NCI-H345 treated with DMSO at 0.1 percent for 48 hours (cell line): Measurements from ENCODE around the gene NTN3.
A peak's percentile ranks its signal among the peaks of the same experiment; 100 is the strongest.

ENCODE experiments used
- DNase-seq: peaks from one replicate; lab custom pipeline; 2025; ENCODE audit not compliant: unreplicated experiment; lab: John Stamatoyannopoulos, UW

The NTN3 gene

GRCh38 chr16:2495041-2495440, 23.9 kb downstream of the NTN3 start:
- DNase-seq = no peak

GRCh38 chr16:2496223-2497115, 25.4 kb downstream of the NTN3 start:
- DNase-seq = no peak

DNA sequence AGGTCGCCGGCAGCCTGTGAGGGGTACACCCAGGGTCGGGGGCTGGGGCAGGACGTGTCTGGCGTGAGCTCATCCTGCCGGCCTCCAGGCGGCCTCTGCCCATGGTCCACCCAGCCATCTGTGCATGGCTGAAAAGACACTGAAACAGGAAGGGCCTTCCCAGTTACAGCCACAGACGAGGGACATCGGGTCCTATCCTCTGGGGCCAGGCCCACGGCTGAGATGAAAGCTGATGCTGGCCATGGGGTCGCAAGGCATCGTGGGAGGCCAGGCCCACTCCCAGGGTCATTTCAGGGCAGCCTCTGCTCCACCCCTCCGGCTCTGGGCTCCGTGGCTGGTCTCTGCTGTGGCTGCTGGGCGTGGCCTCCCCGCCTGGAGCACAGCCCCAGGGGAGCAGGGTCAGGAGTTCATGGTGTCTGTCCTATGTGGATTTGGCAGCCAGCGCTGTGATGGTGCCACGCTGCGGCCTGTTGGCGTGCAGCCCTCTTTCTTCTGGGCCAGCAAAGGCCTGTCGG, 26.1 kb downstream of the NTN3 start:
- no peak for DNase-seq

- no peak for DNase-seq
Measured at GRCh38 chr16:2497695-2498484, 26.8 kb downstream of the NTN3 start.

DNA sequence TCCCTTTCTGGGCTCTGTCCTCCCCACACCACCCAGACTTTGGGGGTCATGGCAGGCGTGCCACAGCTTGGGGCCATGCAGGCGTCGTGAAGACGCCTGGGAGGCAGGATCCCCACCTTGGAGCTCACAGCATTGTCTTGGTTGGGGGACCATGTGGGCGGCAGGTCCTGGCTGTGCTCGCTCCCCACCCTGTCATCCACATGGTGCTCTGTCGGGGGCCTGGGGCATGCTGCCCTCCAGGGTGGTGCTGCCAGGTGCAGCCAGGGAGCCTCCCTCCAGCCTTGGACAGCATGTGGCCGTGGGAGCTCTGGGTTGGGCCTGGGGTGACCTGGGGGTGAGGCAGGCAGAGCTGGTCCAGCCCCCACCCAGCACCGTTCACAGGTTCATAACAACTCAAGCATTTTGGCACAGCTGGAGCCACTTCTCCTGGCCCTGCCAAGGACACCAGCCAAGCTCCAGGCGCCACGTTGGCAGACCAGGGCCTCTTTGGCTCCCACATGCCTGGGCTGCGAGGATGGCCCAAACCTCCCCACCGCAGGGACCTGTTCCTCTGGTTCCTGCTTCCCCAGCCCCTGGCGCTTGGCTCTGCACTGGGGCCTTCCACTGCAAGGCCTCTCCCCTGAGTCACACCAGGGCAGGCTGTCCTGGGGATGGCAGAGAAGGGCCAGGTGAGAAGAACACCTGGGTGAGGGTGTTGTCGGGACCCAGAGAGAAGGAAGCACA, 27.6 kb downstream of the NTN3 start:
- DNase-seq = no peak

DNA sequence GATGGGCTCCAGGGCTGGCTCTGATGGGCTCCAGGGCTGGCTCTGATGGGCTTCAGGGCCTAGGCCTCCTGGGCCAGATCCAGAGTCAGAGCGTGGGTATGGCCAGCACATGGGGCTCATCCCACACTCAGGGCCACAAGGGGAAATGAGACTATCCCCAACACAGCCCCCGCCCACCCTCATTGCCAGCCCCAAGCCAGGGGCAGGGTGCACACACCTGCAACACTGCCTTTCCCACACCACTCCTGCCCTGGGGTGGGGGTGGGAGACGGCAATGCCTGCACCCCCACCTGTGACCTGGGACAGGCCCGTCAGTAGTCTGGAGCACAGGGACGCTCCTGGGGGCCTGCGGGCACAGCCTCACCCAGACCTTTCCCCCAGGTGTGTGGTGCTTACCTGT, 28.4 kb downstream of the NTN3 start:
- DNase-seq = no peak

GRCh38 chr16:2499890-2500429, 28.9 kb downstream of the NTN3 start:
- DNase-seq = no peak

- DNase-seq = no peak
Measured at GRCh38 chr16:2500430-2500917, 29.4 kb downstream of the NTN3 start.

- peak; percentile 50 for DNase-seq
Measured at GRCh38 chr16:2500918-2501750, 30.0 kb downstream of the NTN3 start.

DNA sequence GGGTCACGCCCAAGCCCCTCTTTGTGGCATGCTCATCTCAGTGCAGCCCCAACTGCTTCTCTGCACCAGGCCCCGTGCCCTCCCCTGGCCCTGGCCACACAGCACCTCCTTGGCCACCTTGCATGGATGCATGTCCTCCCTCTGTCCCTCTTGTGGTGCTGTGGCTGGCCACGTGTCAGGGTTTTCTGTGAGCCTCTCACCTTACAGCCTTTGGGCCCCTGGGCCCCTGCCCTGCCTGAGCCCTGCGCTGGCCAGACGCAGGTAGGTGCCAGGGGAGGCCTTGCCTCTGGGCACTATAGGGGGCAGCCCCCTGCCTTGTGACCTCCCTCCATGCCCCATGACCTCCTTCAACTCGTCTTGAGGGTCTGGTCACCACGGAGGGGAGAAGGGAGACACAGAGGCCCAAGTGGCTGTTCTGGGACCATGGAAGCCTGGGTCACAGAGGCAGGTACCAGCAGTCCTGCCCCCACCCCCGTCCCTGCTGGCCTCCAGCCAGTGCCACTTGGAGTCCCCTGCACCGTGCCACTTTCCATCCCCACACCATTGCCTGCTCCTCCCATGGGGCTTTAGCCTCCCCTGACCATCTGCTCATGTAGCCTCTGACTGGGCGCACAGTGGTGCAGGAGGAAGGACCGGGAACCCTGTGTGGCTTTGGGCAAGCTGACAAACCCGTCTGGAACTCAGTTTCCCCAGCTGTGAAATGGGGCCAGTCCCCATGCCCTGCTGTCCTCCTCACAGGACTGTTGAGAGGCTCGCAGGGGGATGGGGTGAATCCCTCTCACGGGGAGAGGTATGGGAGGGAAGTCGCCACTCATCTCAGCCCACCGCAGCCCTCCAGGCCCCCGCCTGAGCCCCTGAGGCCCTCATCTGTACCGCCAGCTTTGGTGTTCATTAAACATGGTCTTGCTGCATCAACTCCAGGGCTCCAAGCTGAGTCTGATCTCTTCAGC, 31.1 kb downstream of the NTN3 start:
- no peak for DNase-seq

DNA sequence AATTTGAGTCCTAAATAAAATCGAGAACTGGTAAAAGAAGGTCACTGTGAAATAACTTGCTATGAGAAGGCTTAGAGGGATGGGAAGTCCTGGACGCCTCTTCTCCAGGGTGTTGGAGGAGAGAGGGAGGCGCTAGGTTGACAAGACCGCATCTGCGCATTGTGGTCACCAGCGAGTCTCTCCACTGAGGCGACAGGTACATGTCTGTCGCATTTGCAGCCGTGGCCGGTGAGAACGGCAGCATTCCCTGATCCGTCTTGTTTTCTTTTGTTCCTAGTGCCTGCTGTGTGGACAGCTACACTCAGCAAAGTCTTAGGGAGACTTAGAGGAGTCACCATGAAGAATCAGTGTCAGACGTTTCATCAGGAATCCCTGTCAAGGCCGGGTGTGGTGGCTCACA, 34.6 kb downstream of the NTN3 start:
- no peak for DNase-seq

DNA sequence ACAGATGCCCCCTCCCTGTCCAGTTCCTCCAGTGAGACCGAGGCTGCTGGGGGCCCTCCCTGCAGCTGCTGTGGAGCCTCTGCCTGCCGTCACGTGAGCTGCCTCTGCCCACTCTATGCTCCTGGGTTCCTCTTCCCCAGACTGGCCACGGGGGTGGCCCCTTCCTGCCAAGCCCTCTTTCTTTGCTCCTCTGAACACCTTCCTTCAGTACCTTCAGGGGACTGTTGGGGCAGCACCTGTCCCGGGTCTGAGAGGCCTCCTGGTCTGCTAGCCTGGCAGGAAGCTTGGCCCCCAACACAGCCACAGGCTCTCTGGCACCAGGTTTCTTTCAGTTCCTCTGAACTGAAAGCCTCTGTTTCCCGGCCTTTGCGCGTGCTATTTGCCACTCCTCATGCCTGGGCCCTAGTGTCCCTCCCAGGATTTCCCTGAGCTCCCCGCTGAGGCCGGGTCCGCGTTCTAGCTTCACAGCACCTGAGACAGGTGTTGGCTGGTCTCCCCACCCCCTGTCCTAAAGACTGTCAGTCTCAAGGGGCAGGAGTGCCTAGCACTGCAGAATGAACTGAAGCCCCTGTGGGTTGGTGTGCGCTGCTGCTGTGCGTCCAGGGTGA, 36.1 kb downstream of the NTN3 start:
- DNase-seq = no peak

DNA sequence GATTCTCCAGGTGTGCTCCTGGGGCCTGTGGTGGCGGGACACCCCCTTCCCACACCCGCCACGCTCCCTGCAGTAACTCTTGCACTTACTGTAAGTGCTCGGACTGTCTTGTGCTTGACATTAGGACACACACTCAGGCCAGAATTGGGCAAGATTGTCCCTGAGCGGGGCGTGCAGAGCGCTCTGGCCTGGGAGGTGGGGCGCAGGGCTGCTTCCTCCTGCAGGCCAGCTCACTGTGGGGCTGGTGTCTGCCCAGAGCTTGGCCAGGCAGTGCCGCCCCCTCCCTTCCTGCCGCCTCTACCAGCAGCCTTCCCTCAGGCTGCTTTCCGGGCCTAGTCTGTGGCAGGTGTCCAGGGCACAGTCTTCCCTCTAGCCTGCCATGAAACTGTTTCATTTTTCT, 36.6 kb downstream of the NTN3 start:
- no peak for DNase-seq

- DNase-seq = no peak
Measured at GRCh38 chr16:2508722-2509400, 37.8 kb downstream of the NTN3 start.

GRCh38 chr16:2511128-2511800, 40.2 kb downstream of the NTN3 start:
- DNase-seq = no peak

DNA sequence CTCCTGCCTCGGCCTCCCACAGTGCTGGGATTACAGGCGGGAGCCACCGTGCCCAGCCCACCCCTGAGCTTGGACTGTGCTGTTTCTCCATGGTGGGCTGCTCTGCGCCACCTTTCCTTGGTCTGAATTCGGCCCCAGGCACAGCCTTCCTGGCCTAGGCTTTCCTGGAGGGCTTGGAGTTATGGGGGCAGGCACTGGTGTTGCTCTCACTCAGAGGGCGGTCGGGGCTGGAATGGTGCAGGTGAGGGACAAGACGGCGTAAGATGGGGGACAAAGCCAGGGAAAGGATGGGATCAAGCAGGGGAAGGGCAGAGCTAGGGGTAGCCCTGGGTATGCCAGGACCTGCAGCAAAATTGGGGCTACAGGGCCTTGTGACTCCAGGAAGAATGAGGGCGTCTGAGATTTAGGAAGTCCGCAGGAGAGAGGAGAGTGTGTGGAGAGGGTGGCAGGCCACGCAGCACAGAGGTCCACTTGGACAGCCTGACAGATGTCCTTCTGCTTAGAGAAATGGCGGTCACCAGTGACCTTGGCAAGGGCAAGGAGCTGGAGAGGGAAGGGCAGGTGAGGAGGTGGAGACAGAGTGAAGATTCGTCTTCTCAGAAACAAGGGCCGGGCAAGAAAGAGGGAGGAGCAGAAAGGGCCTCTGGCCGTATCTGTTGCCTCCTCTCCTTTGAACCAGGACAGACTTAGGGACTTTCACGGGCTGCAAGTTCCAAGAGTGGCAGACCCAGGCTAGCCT, 41.1 kb downstream of the NTN3 start:
- DNase-seq = no peak
